ENCODE data around the gene TTC28.

The TTC28 gene

DNA sequence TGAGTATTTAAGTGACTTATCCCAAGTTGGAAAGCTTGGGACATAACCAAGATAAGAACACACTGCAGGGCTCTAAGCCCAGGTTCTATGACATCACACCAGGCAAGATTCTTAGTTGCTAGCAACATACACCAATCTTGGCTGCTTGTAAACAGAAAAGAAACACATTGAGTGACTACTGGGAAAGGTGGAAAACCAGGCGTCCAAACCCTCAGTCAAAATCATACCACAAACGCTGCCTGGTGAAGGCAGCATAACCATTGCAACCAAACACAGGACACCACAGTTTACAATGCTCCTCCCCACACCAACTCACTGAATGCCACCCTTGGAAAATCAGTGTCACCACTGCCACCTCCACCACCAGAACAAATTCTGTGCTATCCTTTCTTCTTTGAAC, 379.9 kb downstream of the TTC28 start:
- Histone ChIP-seq H3K4me3 (ENCODE audit: low read depth in 1 of 2, low read length in 1 of 2) (no peak overlapping the region), H3K36me3 (no peaks in the 10 kb centered on the region), H3K4me1 (ENCODE audit: control insufficient read depth in 1 of 2, insufficient read depth in 1 of 2, low read depth in 1 of 2, low read length in 1 of 2) (no peaks in the 10 kb centered on the region), H3K9me3 (no peaks in the 10 kb centered on the region), H3K27me3 (no peaks in the 10 kb centered on the region), H3K27ac (no peak overlapping the region)
- TF ChIP-seq CTCF (IDR thresholded peaks at IDR 0.05): no peak

DNA sequence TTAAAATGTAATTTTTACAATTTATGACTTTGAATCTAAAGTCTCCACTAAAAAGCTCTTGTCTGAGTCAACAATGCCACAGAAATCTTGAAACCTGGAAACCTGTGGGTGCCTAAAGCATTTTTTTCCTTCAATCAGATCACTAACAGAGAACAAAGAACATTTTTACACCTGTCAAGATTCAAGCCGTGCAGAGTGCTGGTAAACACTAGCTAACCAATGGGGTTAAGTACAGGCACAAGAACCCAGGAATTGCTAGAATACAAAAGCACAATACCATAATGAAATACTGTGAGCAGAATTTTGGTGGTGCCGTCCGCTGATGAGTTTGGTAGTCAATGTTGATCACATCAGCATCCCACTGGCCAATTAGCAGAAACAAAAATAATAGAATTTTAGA, 380.3 kb downstream of the TTC28 start:
- no peaks in the 10 kb centered on the region for H3K4me1 ChIP-seq (ENCODE audit: control insufficient read depth in 1 of 2, insufficient read depth in 1 of 2, low read depth in 1 of 2, low read length in 1 of 2)
- H3K4me3 ChIP-seq (ENCODE audit: low read depth in 1 of 2, low read length in 1 of 2): no peak overlapping the region
- no peaks in the 10 kb centered on the region for H3K36me3 ChIP-seq
- no peak for TF ChIP-seq CTCF (IDR thresholded peaks at IDR 0.05)
- H3K27me3 ChIP-seq: no peaks in the 10 kb centered on the region
- no peak overlapping the region for H3K27ac ChIP-seq
- H3K9me3 ChIP-seq: no peaks in the 10 kb centered on the region

DNA sequence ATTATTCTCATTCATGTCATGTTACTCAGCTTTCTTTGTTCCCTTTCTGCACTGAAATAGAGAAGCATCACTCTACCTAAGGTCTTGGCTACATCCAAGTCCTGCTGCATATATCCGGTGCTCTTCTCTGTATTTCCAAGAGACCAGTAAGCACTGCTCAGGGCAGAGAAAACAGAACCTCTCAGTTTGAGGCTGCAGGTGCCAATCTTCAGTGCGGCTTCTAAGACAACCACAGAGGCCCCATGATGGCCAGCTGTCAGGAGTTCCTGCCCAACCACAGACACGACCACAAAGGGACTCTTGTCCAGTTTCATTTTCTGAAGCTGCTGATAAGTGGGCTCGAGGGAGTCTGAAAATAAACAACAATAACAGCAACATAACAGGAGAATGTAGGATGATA, 382.1 kb downstream of the TTC28 start:
- Histone ChIP-seq H3K36me3 (no peaks in the 10 kb centered on the region), H3K9me3 (no peaks in the 10 kb centered on the region), H3K27ac (no peak overlapping the region), H3K4me1 (ENCODE audit: control insufficient read depth in 1 of 2, insufficient read depth in 1 of 2, low read depth in 1 of 2, low read length in 1 of 2) (no peaks in the 10 kb centered on the region), H3K4me3 (ENCODE audit: low read depth in 1 of 2, low read length in 1 of 2) (no peak overlapping the region), H3K27me3 (no peaks in the 10 kb centered on the region)
- TF ChIP-seq CTCF (IDR thresholded peaks at IDR 0.05): no peak

DNA sequence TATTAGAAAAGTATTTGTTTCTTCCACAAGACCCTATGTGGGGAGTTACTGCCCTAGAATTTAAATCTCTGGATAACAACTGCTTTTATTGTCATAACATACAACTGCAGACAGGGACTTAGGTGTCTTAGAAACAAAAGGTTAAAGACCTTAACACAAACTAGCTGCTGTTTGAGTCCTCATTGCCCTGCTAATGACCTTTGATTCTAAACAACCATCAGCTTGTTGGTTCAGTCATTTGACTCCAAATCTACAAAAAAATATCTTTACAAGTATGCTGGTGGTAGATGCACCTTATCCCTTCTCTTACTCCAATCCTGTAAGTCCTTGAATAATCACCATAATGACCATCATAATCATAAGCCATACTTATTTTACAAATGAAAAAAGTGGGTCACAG, 383.2 kb downstream of the TTC28 start:
- no peak for TF ChIP-seq CTCF (IDR thresholded peaks at IDR 0.05)
- Histone ChIP-seq H3K9me3 (no peaks in the 10 kb centered on the region), H3K4me3 (ENCODE audit: low read depth in 1 of 2, low read length in 1 of 2) (no peak overlapping the region), H3K27ac (no peak overlapping the region), H3K27me3 (no peaks in the 10 kb centered on the region), H3K36me3 (no peaks in the 10 kb centered on the region), H3K4me1 (ENCODE audit: control insufficient read depth in 1 of 2, insufficient read depth in 1 of 2, low read depth in 1 of 2, low read length in 1 of 2) (no peaks in the 10 kb centered on the region)

DNA sequence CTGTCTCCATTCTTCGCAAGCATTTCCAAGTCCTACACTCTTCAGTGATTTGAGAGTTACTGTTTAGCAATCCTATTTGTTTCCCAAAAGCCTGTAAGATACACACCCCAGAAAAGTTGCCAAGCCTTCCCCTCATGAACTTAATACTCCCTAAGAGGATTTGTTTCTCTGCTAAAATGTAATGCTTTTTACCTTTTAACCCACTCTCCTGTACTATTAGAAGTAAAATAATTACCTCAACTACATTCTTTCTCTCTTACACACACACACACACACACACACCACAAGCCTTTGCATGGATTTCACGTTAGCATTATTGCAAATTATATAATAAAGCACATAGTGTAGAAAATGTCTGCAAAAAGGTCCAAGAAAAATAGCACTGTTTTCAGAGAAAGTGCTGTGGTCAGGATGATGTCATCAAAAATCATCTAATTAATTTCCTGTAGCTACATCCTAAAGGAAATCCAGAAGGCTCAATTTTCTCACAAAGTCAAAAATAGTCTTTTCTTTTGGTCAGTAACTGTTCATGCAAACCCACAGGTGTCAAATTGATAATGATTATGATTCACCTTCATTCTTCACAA, 396.5 kb downstream of the TTC28 start:
- Histone ChIP-seq H3K4me1 (ENCODE audit: control insufficient read depth in 1 of 2, insufficient read depth in 1 of 2, low read depth in 1 of 2, low read length in 1 of 2) (no peaks in the 10 kb centered on the region), H3K27me3 (no peaks in the 10 kb centered on the region)
- TF ChIP-seq CTCF (IDR thresholded peaks at IDR 0.05): no peak

More for the DNA sequence above, 396.5 kb downstream of the TTC28 start:
- Histone ChIP-seq H3K4me3 (ENCODE audit: low read depth in 1 of 2, low read length in 1 of 2) (no peak overlapping the region), H3K36me3 (no peaks in the 10 kb centered on the region), H3K9me3 (no peaks in the 10 kb centered on the region), H3K27ac (no peak overlapping the region)

Measured in neutrophil (primary cell).